Astrocyte (in vitro differentiated cells and primary cell): ENCODE data around the gene BSCL2. TPM values are rescaled to one million over a fixed set of nuclear protein-coding genes. Genes with fewer than 3 reads are reported as not detected.

Source experiments
- DNase-seq: peaks from one replicate; pipeline ENCODE4 v3.0.0-alpha.2; 2010; ENCODE audit warnings: low read depth
- FAIRE-seq: peaks from 2 replicates; lab custom pipeline; 2011; peaks lifted over from hg19 to GRCh38; lab: Jason Lieb, UNC
- H2AFZ ChIP-seq: 2 replicates; pipeline ENCODE4 v1.6.0; 2012; ENCODE audit warnings: low read depth, low read length, inconsistent platforms
- H3K27ac ChIP-seq: 2 replicates; pipeline ENCODE4 v1.5.1; 2011; ENCODE audit warnings: low read depth, low read length, inconsistent platforms
- H3K27me3 ChIP-seq: 2 replicates; pipeline ENCODE4 v1.6.0; 2011; ENCODE audit warnings: low read length, inconsistent platforms; ENCODE audit not compliant: insufficient read depth
- H3K36me3 ChIP-seq: 2 replicates; pipeline ENCODE4 v1.5.1; 2011; ENCODE audit warnings: low read length, inconsistent platforms; ENCODE audit not compliant: insufficient read depth
- H3K4me1 ChIP-seq: 2 replicates; pipeline ENCODE4 v1.5.1; 2011; ENCODE audit warnings: low read length, inconsistent platforms; ENCODE audit not compliant: insufficient read depth
- H3K4me2 ChIP-seq: 2 replicates; pipeline ENCODE4 v1.6.0; 2012; ENCODE audit warnings: low read length, inconsistent platforms
- H3K4me3 ChIP-seq: 2 replicates; pipeline ENCODE4 v1.5.1; 2011; ENCODE audit warnings: low read depth, mild to moderate bottlenecking, low read length, inconsistent platforms; ENCODE audit not compliant: insufficient read depth
- H3K79me2 ChIP-seq: 2 replicates; pipeline ENCODE4 v1.6.0; 2012; ENCODE audit warnings: mild to moderate bottlenecking, low read length, inconsistent platforms; ENCODE audit not compliant: insufficient read depth
- H3K9ac ChIP-seq: 2 replicates; pipeline ENCODE4 v1.6.0; 2012; ENCODE audit warnings: mild to moderate bottlenecking, low read length, inconsistent platforms
- H3K9me3 ChIP-seq: 2 replicates; pipeline ENCODE4 v1.5.1; 2012; ENCODE audit warnings: low read depth, mild to moderate bottlenecking, low read length, inconsistent platforms; ENCODE audit not compliant: insufficient read depth
- H4K20me1 ChIP-seq: 2 replicates; pipeline ENCODE4 v1.6.0; 2012; ENCODE audit warnings: low read length, inconsistent platforms; ENCODE audit not compliant: insufficient read depth
- H3K27ac Mint-ChIP-seq: one replicate; pipeline ENCODE4 v1.8.0; 2021; ENCODE audit warnings: mild to moderate bottlenecking, mixed read lengths; ENCODE audit not compliant: unreplicated experiment
- H3K27me3 Mint-ChIP-seq: one replicate; pipeline ENCODE4 v1.8.0; 2021; ENCODE audit warnings: low read depth, mixed read lengths; ENCODE audit not compliant: unreplicated experiment
- H3K36me3 Mint-ChIP-seq: one replicate; pipeline ENCODE4 v1.8.0; 2021; ENCODE audit warnings: low read depth, mixed read lengths; ENCODE audit not compliant: unreplicated experiment
- H3K4me1 Mint-ChIP-seq: one replicate; pipeline ENCODE4 v1.8.0; 2021; ENCODE audit warnings: low read depth, mixed read lengths; ENCODE audit not compliant: unreplicated experiment
- H3K4me3 Mint-ChIP-seq: one replicate; pipeline ENCODE4 v1.8.0; 2021; ENCODE audit warnings: mild to moderate bottlenecking, moderate library complexity, mixed read lengths; ENCODE audit not compliant: unreplicated experiment
- H3K9me3 Mint-ChIP-seq: one replicate; pipeline ENCODE4 v1.8.0; 2021; ENCODE audit warnings: mild to moderate bottlenecking, mixed read lengths; ENCODE audit not compliant: unreplicated experiment
- CTCF ChIP-seq: IDR thresholded peaks from 2 replicates; pipeline ENCODE4 v1.5.1; 2011; ENCODE audit warnings: low read depth, mild to moderate bottlenecking, inconsistent platforms, low read length, moderate library complexity; ENCODE audit not compliant: insufficient read depth
- EZH2 ChIP-seq: IDR thresholded peaks from 2 replicates; pipeline ENCODE4 v1.6.1; 2012; ENCODE audit warnings: mild to moderate bottlenecking, low read length, inconsistent platforms; ENCODE audit not compliant: insufficient read depth
- total RNA-seq: library from RNA; stranded (reverse); gene quantifications from 2 replicates; pipeline ENCODE4 v1.2.1, GENCODE V29; 2021

The BSCL2 gene
- total RNA-seq, 1 donor from 2014 or later: 51.1 TPM

GRCh38 chr11:62727165-62727871 is 20.1 kb upstream of the BSCL2 start, which contains the start of gene HNRNPUL2:
Gene HNRNPUL2, minus strand, starts transcription at chr11:62727457. Its CDS starts 301 bp downstream, at chr11:62727156.
- Histone ChIP-seq H4K20me1 (peaks cover 52% of the 10 kb centered on the region), H3K4me2 (peak within 1 kb of the TSS; percentile 98), H3K79me2 (peaks cover 83% of the 10 kb centered on the region), H3K4me3 (peak within 1 kb of the TSS; percentile 90), H2AFZ (peak within 1 kb of the TSS; percentile 90), H3K36me3 (peaks cover 16% of the 10 kb centered on the region), H3K4me1 (peaks cover 11% of the 10 kb centered on the region), H3K27ac (peak within 1 kb of the TSS; percentile 95), H3K9ac (peak within 1 kb of the TSS; percentile 93), H3K9me3 (no peaks in the 10 kb centered on the region), H3K27me3 (no peaks in the 10 kb centered on the region)
- FAIRE-seq (no peak), DNase-seq (peak; percentile 97)
- peaks cover 11% of the 10 kb centered on the region for H3K36me3 Mint-ChIP-seq
- H3K4me3 Mint-ChIP-seq: peak within 1 kb of the TSS; percentile 93
- peak within 1 kb of the TSS; percentile 98 for H3K27ac Mint-ChIP-seq
- no peak for TF ChIP-seq CTCF
- TF ChIP-seq EZH2: no peak
- H3K4me1 Mint-ChIP-seq: peaks cover 19% of the 10 kb centered on the region
- H3K9me3 Mint-ChIP-seq: no peaks in the 10 kb centered on the region
- H3K27me3 Mint-ChIP-seq: no peaks in the 10 kb centered on the region

GRCh38 chr11:62726915-62727164 is 19.6 kb upstream of the BSCL2 start:
- H3K27me3 ChIP-seq: no peaks in the 10 kb centered on the region
- H3K9ac ChIP-seq: peak overlapping the region; percentile 93
- peak overlapping the region; percentile 90 for H3K4me3 ChIP-seq
- DNase-seq: no peak
- H2AFZ ChIP-seq: peak overlapping the region; percentile 55
- H3K27me3 Mint-ChIP-seq: no peaks in the 10 kb centered on the region
- FAIRE-seq: no peak
- peaks cover 84% of the 10 kb centered on the region for H3K79me2 ChIP-seq
- H3K36me3 ChIP-seq: peaks cover 20% of the 10 kb centered on the region
- no peak overlapping the region for H3K27ac Mint-ChIP-seq
- peaks cover 11% of the 10 kb centered on the region for H3K4me1 ChIP-seq
- peak overlapping the region; percentile 93 for H3K4me3 Mint-ChIP-seq
- peaks cover 23% of the 10 kb centered on the region for H3K4me1 Mint-ChIP-seq
- H3K27ac ChIP-seq: peak overlapping the region; percentile 95
- H4K20me1 ChIP-seq: peaks cover 57% of the 10 kb centered on the region
- peaks cover 16% of the 10 kb centered on the region for H3K36me3 Mint-ChIP-seq
- no peaks in the 10 kb centered on the region for H3K9me3 ChIP-seq
- TF ChIP-seq CTCF: no peak
- TF ChIP-seq EZH2: no peak
- H3K9me3 Mint-ChIP-seq: no peaks in the 10 kb centered on the region
- H3K4me2 ChIP-seq: peak overlapping the region; percentile 98
